GM23248 (cell line): ENCODE results near the gene TMEM59. TPM values are rescaled to one million over a fixed set of nuclear protein-coding genes. Genes with fewer than 3 reads are reported as not detected.

Experiments
- DNase-seq: peaks from one replicate; pipeline ENCODE4 v3.0.0-alpha.2; 2015
- H2AFZ ChIP-seq: fragments of 200-600 bp; sonication (generic); 2 replicates; pipeline ENCODE4 v1.6.1; 2016; ENCODE audit warnings: antibody characterized with exemption
- H3F3A ChIP-seq: fragments of 200-600 bp; sonication (generic); 2 replicates; pipeline ENCODE4 v1.6.1; 2016; ENCODE audit warnings: mild to moderate bottlenecking, antibody characterized with exemption, mixed run types; ENCODE audit not compliant: insufficient read depth
- H3K27ac ChIP-seq: fragments of 200-600 bp; sonication (generic); 2 replicates; pipeline ENCODE4 v1.5.1; 2016; ENCODE audit warnings: mild to moderate bottlenecking
- H3K27me3 ChIP-seq: fragments of 200-600 bp; sonication (generic); replicated peaks from 2 replicates; pipeline ENCODE4 v1.6.1; 2016; ENCODE audit warnings: mild to moderate bottlenecking; ENCODE audit not compliant: insufficient read depth
- H3K36me3 ChIP-seq: fragments of 200-600 bp; sonication (generic); 2 replicates; pipeline ENCODE4 v1.6.1; 2016; ENCODE audit warnings: low read depth, mild to moderate bottlenecking
- H3K4me1 ChIP-seq: fragments of 200-600 bp; sonication (generic); 2 replicates; pipeline ENCODE4 v1.6.1; 2016; ENCODE audit warnings: mild to moderate bottlenecking; ENCODE audit not compliant: insufficient read depth
- H3K4me2 ChIP-seq: fragments of 200-600 bp; sonication (generic); one replicate; pipeline ENCODE4 v1.6.1; 2016; ENCODE audit warnings: mild to moderate bottlenecking; ENCODE audit not compliant: unreplicated experiment
- H3K4me3 ChIP-seq: fragments of 200-600 bp; sonication (generic); 2 replicates; pipeline ENCODE4 v1.5.1; 2016; ENCODE audit warnings: mild to moderate bottlenecking
- H3K79me2 ChIP-seq: fragments of 200-600 bp; sonication (generic); 2 replicates; pipeline ENCODE4 v1.6.1; 2016; ENCODE audit warnings: mild to moderate bottlenecking; ENCODE audit not compliant: insufficient read depth
- H3K9ac ChIP-seq: fragments of 200-600 bp; sonication (generic); 2 replicates; pipeline ENCODE4 v1.6.1; 2016; ENCODE audit warnings: mild to moderate bottlenecking
- H3K9me2 ChIP-seq: fragments of 200-600 bp; sonication (generic); 2 replicates; pipeline ENCODE4 v1.6.1; 2016; ENCODE audit warnings: mixed run types, mild to moderate bottlenecking, moderate library complexity; ENCODE audit not compliant: insufficient read depth
- H3K9me3 ChIP-seq: fragments of 200-600 bp; sonication (generic); one replicate; pipeline ENCODE4 v1.6.1; 2017; ENCODE audit warnings: low read depth
- H4K20me1 ChIP-seq: fragments of 200-600 bp; sonication (generic); 2 replicates; pipeline ENCODE4 v1.6.0; 2016; ENCODE audit not compliant: insufficient read depth
- EZH2 ChIP-seq: fragments of 200-600 bp; sonication (generic); IDR thresholded peaks from 2 replicates; pipeline ENCODE4 v1.6.1; 2018; ENCODE audit warnings: antibody characterized with exemption, mild to moderate bottlenecking; ENCODE audit not compliant: insufficient read depth, poor library complexity, severe bottlenecking
- EZH2phosphoT487 ChIP-seq: fragments of 200-600 bp; sonication (generic); IDR thresholded peaks from 2 replicates; pipeline ENCODE4 v1.6.1; 2018; ENCODE audit warnings: antibody characterized with exemption, moderate library complexity, mild to moderate bottlenecking, low read depth; ENCODE audit not compliant: insufficient read depth
- WGBS, 2 experiments: methylation state at CpG; one replicate each; pipeline ENCODE4 v1.1.6; 2015 to 2017; ENCODE audit warnings: low lambda C conversion rate in 2 of 2, low coverage in 1 of 2; ENCODE audit errors: missing lambda C conversion rate in 2 of 2; 5-methylcytosine and 5-hydroxymethylcytosine counted together
- in situ Hi-C: fragments of 300-500 bp; cut with MboI; formaldehyde crosslinking; loops from 2 replicates; pipeline ENCODE4 v1.15.0; 2020
- polyA plus RNA-seq: library from polyadenylated mRNA; unstranded; fragments of >200 nt; fragmentation: Nextera tagmentation; extraction: Ambion mirVana; gene quantifications from 2 replicates; pipeline ENCODE4 v1.2.1, GENCODE V29; 2016
- total RNA-seq: library from RNA; depleted of rRNA; stranded (reverse); fragments of >200 nt; shearing (Covaris generic); gene quantifications from 2 replicates; pipeline ENCODE4 v1.2.3, GENCODE V29; 2014

The TMEM59 gene
- total and polyA plus RNA-seq, 2 experiments from 2014 or later: 425 to 774 TPM

DNA sequence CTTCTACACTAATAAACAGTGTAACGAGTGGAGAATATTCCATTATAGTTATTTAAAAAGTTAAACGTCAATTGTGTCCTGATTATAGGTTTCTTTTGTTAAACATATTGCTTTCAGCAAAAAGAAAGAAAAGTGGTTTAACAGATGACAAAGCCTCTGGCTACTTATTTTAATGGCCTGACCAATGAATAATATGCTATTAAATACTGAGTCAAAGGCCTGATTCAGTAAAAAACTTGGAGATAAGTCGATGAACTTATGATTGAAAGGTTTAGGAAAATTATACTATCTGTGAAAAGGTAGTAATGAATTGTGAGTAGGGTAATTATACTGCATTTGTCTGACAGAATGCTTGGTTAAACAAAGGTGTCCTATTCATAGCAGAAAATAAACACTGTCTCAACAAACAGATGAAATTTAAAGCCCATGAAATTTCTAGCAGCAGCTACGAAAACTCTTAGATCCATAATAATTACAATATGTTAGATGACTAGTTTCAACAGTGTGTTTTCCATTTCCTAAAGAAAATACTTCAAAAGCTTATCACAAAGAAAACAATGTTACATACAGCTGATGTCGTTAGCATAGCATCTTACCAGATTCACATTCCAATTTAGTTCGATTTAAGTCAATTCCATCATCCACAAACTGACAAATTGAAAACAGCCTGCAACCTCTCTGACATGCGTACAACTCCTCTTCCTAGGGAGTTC lies 6.2 kb downstream of the TMEM59 start:
- TF ChIP-seq EZH2 (no peak), EZH2phosphoT487 (no peak)
- peak overlapping the region; percentile 10 for H3K4me2 ChIP-seq
- H3K9me2 ChIP-seq: no peaks in the 10 kb centered on the region
- peaks cover 29% of the 10 kb centered on the region for H3K4me1 ChIP-seq
- in situ Hi-C loops: no loop called here
- no peak overlapping the region for H2AFZ ChIP-seq
- peaks cover 11% of the 10 kb centered on the region; the same call in 1 of the 2 replicates for H3F3A ChIP-seq
- peaks cover 17% of the 10 kb centered on the region for H3K36me3 ChIP-seq
- H4K20me1 ChIP-seq: peaks cover 18% of the 10 kb centered on the region; the same call in 1 of the 2 replicates
- H3K27ac ChIP-seq: no peak overlapping the region
- no peaks in the 10 kb centered on the region for H3K9me3 ChIP-seq
- H3K27me3 ChIP-seq: no peaks in the 10 kb centered on the region
- no peak overlapping the region for H3K9ac ChIP-seq
- WGBS, 2 experiments: 62 to 67% methylated on average over 7 of the region's 7 CpGs
- H3K4me3 ChIP-seq: no peak overlapping the region
- peaks cover 83% of the 10 kb centered on the region for H3K79me2 ChIP-seq
- peak; percentile 23 for DNase-seq

DNA sequence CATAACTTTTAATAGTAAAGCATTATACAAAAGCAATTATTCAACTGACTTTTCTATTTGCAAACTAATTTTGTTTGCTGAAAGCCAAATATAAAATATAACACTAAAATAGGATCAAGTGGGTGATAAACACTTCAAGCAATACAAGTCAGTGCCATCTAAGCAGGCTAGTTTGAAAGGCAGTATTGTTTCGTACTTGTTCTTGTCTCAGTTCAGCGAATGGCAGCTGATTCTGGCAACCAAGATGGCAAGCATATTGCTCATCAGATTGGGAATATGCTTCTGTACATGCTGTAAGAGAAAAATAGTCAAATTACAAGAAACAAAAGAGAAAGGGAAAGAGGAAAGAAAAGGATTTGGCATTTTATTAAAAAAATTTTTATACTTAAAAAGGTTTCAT lies 7.5 kb downstream of the TMEM59 start:
- H3K27ac ChIP-seq: no peak overlapping the region
- no peaks in the 10 kb centered on the region for H3K27me3 ChIP-seq
- TF ChIP-seq EZH2phosphoT487 (no peak), EZH2 (no peak)
- no peak for DNase-seq
- no peaks in the 10 kb centered on the region for H3K9me3 ChIP-seq
- no peak overlapping the region for H2AFZ ChIP-seq
- H3K36me3 ChIP-seq: peaks cover 30% of the 10 kb centered on the region
- in situ Hi-C loops: no loop called here
- H3K79me2 ChIP-seq: peaks cover 70% of the 10 kb centered on the region
- H3K4me3 ChIP-seq: no peak overlapping the region
- peaks cover 18% of the 10 kb centered on the region; the same call in 1 of the 2 replicates for H4K20me1 ChIP-seq
- 96 to 100% methylated on average over 2 of the region's 2 CpGs for WGBS, 2 experiments
- no peaks in the 10 kb centered on the region for H3K9me2 ChIP-seq
- peaks cover 7% of the 10 kb centered on the region; the same call in 1 of the 2 replicates for H3F3A ChIP-seq
- peaks cover 22% of the 10 kb centered on the region for H3K4me1 ChIP-seq
- no peak overlapping the region for H3K9ac ChIP-seq
- no peak overlapping the region for H3K4me2 ChIP-seq

DNA sequence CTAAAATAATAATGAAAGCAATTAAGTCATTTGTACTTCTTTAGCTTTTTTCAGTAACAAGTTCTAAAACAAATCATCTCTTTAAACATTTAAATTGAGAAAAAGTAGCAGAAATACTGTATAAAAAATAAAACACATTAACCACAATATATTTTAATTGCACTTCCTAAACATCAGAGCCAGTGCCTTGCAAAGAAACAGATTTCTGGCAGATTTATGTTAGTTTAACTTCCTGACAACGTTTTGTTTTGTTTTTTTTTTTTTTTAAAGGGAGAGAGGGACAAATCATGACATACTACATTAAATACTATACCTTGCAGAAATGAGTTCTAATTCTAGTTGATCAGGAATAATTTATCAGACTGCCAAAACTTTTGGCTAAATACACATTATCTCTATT lies 11.2 kb downstream of the TMEM59 start:
- Histone ChIP-seq H3K36me3 (peaks cover 49% of the 10 kb centered on the region), H3K27me3 (no peaks in the 10 kb centered on the region), H2AFZ (no peak overlapping the region), H3K79me2 (peaks cover 33% of the 10 kb centered on the region), H3K9me2 (no peaks in the 10 kb centered on the region), H3K9me3 (no peaks in the 10 kb centered on the region), H3K4me1 (peaks cover 5% of the 10 kb centered on the region), H3K9ac (no peak overlapping the region), H4K20me1 (peaks cover 6% of the 10 kb centered on the region; the same call in 1 of the 2 replicates), H3K4me3 (no peak overlapping the region), H3F3A (peaks cover 2% of the 10 kb centered on the region; the same call in 1 of the 2 replicates), H3K4me2 (no peak overlapping the region), H3K27ac (no peak overlapping the region)
- no peak for DNase-seq
- WGBS, 2 experiments: 0 to 2% methylated on average over 1 of the region's 1 CpG
- TF ChIP-seq EZH2 (no peak), EZH2phosphoT487 (no peak)
- in situ Hi-C loops: no loop called here

DNA sequence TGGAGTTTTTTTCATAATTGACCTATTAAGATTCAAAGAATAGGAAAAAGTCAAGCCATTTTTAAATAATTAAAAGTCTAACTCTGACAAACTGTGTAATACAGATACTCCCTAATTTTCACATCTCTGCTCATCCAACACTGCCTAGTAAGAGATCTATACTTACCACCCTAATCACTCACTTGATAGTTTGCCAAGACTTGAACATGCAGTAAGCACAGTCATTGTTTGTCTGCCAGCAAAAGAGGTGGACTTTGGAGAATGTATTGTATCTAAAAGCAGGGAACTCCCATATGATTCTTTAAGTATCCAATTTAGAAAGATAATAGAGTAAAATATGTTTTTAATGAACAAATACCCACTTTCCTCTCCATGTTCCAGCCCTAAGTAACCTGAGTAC lies 15.5 kb downstream of the TMEM59 start:
- H3K4me1 ChIP-seq: no peaks in the 10 kb centered on the region
- H3K4me2 ChIP-seq: no peak overlapping the region
- peaks cover 63% of the 10 kb centered on the region for H3K36me3 ChIP-seq
- H3K79me2 ChIP-seq: no peaks in the 10 kb centered on the region
- no peaks in the 10 kb centered on the region for H3K27me3 ChIP-seq
- H3K9me3 ChIP-seq: no peaks in the 10 kb centered on the region
- no peaks in the 10 kb centered on the region for H3K9me2 ChIP-seq
- H4K20me1 ChIP-seq: no peaks in the 10 kb centered on the region
- TF ChIP-seq EZH2 (no peak), EZH2phosphoT487 (no peak)
- no peak overlapping the region for H2AFZ ChIP-seq
- DNase-seq: peak; percentile 61
- in situ Hi-C loops: no loop called here
- no peak overlapping the region for H3K4me3 ChIP-seq
- no peaks in the 10 kb centered on the region for H3F3A ChIP-seq
- H3K9ac ChIP-seq: no peak overlapping the region
- H3K27ac ChIP-seq: no peak overlapping the region
